Naive thymus-derived CD8-positive, alpha-beta T cell (primary cell): ENCODE measurements around the gene GABRR3. TPM values are rescaled to one million over a fixed set of nuclear protein-coding genes. Genes with fewer than 3 reads are reported as not detected.

Experiments
- ATAC-seq, 2 donors: fragments of 150-1000 bp; cut with Tn5 transposase in 1 of 2; sonication (Bioruptor Pico), chemical (Tn5 transposase) in 1 of 2; 1 replicate in 1 of 2; 2 replicates in 1 of 2; pipeline ENCODE4 v1.10.0; 2021; ENCODE audit warnings: mild to moderate bottlenecking in 2 of 2, moderate library complexity in 2 of 2
- POLR2A ChIA-PET: fragments of 350-600 bp; sonication (Branson Sonifier 250); formaldehyde crosslinking; loops from one replicate; lab custom pipeline; 2021; ENCODE audit warnings: antibody characterized with exemption; lab: Charles Lee
- DNase-seq, 10 donors: peaks; one replicate each; pipeline versions ENCODE4 v3.0.0 to v3.0.0-alpha.2; 2020 to 2022
- H3K27ac Mint-ChIP-seq, 10 donors: one replicate each; pipeline ENCODE4 v1.8.0; 2020 to 2022; ENCODE audit warnings: mild to moderate bottlenecking in 10 of 10, mixed read lengths in 10 of 10, moderate library complexity in 4 of 10, inconsistent platforms in 1 of 10
- H3K27me3 Mint-ChIP-seq, 5 donors: one replicate each; pipeline ENCODE4 v1.8.0; 2021 to 2022; ENCODE audit warnings: mixed read lengths in 5 of 5
- H3K36me3 Mint-ChIP-seq, 3 donors: one replicate each; pipeline ENCODE4 v1.8.0; 2020 to 2022; ENCODE audit warnings: mixed read lengths in 3 of 3, mild to moderate bottlenecking in 2 of 3, inconsistent platforms in 1 of 3
- H3K4me1 Mint-ChIP-seq, 4 donors: one replicate each; pipeline ENCODE4 v1.8.0; 2021 to 2022; ENCODE audit warnings: mixed read lengths in 4 of 4
- H3K4me3 Mint-ChIP-seq, 10 donors: one replicate each; pipeline ENCODE4 v1.8.0; 2020 to 2022; ENCODE audit warnings: mild to moderate bottlenecking in 10 of 10, mixed read lengths in 10 of 10, moderate library complexity in 6 of 10, inconsistent platforms in 1 of 10
- H3K9me3 Mint-ChIP-seq, 9 donors: one replicate each; pipeline ENCODE4 v1.8.0; 2020 to 2022; ENCODE audit warnings: mixed read lengths in 9 of 9, mild to moderate bottlenecking in 3 of 9, inconsistent platforms in 1 of 9, moderate library complexity in 1 of 9
- polyA plus RNA-seq, 3 donors: library from polyadenylated mRNA; unstranded; fragments of 300-500 nt; fragmentation: Illumina TruSeq; gene quantifications; one replicate each; pipeline ENCODE4 v1.2.3, GENCODE V29; 2021
- total RNA-seq, 8 experiments: library from RNA in 2 of 8; stranded (reverse) in 2 of 8; gene quantifications; one replicate each; pipeline ENCODE4 v1.2.3 and lab custom pipeline; 2021 to 2026

GABRR3 gene
- total and polyA plus RNA-seq, 5 experiments from 2014 or later: not detected

DNA sequence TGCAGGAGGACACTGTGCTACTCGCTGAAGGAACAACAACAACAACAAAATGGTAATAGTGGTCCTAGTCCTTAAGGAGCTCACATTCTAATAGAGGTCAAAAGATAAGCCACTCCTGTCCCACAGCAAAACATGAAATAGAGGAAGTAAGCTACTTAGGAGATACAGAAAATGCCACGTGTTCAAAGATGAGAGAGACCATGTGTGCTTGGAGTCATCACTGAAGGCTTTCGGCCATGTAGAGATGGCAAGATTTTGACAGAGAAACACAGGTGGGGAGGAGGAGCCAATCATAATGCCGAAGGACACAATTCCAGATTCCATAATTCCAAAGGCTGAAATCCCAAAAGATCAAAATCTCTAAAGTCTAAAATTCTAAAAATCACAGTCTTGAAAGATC is 38.1 kb downstream of the GABRR3 start:
- Mint-ChIP-seq H3K9me3 (no peaks in the 10 kb centered on the region), H3K27ac (no peak overlapping the region), H3K4me1 (peaks cover 0 to 8% (median 0%) of the 10 kb centered on the region in 4 donors), H3K27me3 (peaks cover 0 to 20% (median 6%) of the 10 kb centered on the region in 5 donors), H3K36me3 (no peaks in the 10 kb centered on the region), H3K4me3 (no peak overlapping the region)
- POLR2A ChIA-PET: no interaction called here
- DNase-seq: no peak
- no peak for ATAC-seq

DNA sequence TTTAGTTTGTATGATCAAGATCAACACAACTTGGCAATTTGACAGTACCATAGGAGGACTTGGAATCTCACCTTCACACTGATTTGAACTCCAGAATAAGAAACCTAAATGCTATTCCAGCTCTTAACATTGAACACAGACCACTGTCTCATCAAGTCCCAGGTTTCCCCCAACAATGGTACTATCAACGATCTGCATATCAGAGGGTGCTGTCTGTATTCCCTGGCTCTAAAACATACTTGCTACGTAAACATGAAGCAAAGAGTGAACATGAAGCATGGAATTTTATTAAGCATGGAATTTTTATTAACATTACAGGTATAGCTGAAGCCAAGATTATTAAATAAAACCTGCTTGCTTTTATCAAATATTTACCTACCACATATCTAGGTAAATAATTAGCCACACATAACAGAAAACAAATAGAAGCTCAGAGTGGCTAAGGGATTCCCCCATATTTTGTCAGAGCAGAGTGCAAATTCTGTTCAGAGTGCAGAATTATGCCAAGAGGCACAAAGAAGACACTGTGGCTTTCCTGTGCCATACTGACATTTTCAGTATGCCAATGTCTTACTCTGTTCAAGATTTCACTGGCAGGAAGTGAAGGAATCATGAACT is 40.7 kb downstream of the GABRR3 start:
- Mint-ChIP-seq H3K27me3 (peaks cover 0 to 20% (median 3%) of the 10 kb centered on the region in 5 donors), H3K4me1 (peaks cover 7 to 29% (median 16%) of the 10 kb centered on the region in 4 donors), H3K4me3 (no peak overlapping the region), H3K9me3 (no peaks in the 10 kb centered on the region), H3K27ac (no peak overlapping the region), H3K36me3 (no peaks in the 10 kb centered on the region)
- POLR2A ChIA-PET: no interaction called here
- ATAC-seq: no peak
- DNase-seq: no peak

DNA sequence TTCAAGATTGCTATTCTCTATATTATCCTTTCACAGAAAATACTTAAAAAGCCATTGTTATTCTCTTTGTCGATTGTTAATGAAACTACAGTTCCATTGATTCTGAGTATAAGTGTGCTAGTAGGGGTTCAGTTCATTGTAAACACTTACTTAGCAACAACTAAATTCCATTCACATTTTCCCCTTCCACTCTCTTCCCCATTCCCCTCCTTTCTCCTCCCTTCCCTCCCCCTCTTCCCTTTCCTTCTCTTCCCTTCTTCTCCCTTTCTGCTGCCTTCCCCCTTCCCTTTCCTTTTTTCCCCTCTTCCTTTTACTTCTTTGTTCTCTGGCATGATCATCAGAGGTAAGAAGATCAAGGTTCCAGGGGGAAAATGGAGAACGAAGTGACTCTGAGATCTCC is 41.6 kb downstream of the GABRR3 start:
- peaks cover 7 to 29% (median 16%) of the 10 kb centered on the region in 4 donors for H3K4me1 Mint-ChIP-seq
- ATAC-seq (no peak), DNase-seq (no peak)
- no peak overlapping the region for H3K27ac Mint-ChIP-seq
- peaks cover 0 to 11% (median 3%) of the 10 kb centered on the region in 5 donors for H3K27me3 Mint-ChIP-seq
- H3K4me3 Mint-ChIP-seq: no peak overlapping the region
- H3K36me3 Mint-ChIP-seq: no peaks in the 10 kb centered on the region
- POLR2A ChIA-PET: no interaction called here
- peaks cover 0 to 4% (median 0%) of the 10 kb centered on the region in 9 donors for H3K9me3 Mint-ChIP-seq

DNA sequence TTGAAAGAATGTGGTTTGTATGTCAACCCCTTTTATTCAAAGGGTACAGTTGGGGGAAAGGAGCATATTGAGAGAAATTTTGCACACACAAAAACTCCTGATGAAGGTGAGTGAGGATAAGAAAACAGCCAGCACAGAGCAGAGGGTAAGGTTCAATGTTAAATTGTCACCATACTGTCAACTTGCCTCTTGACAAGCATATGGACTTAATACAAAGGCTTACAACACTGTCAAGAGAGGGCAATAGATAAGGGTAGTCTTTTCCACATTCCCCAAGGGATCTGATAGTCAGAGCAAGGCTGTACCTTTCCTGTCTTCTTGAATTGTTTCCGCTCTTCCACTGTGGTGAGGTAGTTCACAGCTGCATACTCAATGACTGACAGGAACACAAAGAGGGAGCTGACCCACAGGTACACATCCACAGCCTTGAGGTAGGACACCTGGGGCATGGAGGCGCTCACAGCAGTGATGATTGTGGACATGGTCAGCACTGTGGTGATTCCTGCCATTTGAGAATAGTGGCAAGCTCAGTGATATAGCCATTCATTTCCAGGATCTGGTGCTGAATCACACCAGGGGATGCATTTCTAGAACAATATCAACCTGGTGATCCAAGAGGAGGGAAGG is 42.5 kb downstream of the GABRR3 start:
- Mint-ChIP-seq H3K9me3 (peaks cover 0 to 11% (median 0%) of the 10 kb centered on the region in 9 donors), H3K4me1 (peaks cover 7 to 29% (median 16%) of the 10 kb centered on the region in 4 donors), H3K27me3 (peaks cover 0 to 9% (median 3%) of the 10 kb centered on the region in 5 donors), H3K27ac (peak overlapping the region in 2 of 10 donors; percentile 31 to 33), H3K36me3 (no peaks in the 10 kb centered on the region), H3K4me3 (no peak overlapping the region)
- no peak for ATAC-seq
- POLR2A ChIA-PET: no interaction called here
- no peak for DNase-seq

DNA sequence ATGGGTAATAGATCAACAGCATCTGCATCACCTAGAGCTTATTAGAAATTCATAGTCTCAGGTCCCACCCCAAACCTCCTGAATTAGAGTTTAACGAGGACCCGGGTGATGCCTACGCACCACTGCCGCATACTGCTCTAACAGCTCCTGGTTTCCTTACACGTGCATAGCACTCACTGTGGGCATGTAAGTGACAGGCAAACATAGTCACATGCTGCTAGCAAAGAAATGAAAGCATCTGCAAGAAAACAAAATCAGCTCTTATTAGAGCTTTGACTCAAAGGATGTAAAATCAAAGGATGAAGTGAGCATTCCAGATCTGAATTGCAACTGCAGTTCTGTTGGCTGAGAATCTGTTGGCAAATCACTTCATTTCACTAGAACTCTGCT is 43.8 kb downstream of the GABRR3 start:
- Mint-ChIP-seq H3K27ac (peak overlapping the region in 9 of 10 donors; percentile 5 to 89 (median 81)), H3K4me3 (peak overlapping the region; percentile 55 to 86 (median 71))

DNA sequence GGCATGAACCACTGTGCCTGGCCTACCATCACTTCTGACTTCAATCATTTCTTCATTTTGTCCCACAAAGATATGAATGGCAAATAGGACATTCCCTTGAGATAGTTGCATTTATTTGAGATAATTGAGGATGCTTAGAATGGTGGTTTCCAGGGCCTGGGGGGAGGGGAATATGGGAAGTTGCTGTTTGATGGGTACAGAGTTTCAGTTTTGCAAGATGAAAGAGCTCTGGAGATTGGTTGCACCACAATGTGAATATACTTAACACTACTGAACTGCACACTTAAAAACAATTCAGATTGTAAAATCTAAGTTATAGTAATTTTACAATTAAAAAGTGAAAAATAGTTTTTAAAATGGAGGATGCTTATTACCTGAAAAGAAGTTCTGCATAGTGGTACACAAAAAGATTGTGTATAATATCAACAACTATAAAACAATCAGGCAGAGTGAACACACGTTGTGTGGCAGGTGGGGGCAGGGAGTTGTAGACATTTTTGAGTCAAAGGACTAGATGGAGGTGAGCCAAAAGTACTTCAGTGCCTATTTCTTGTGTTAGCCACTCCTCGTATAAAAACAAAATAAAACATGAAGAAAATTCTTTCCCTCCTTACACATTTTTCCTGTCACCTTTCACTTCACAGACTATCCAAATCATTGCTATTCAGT is 44.4 kb downstream of the GABRR3 start:
- no peaks in the 10 kb centered on the region for H3K36me3 Mint-ChIP-seq
- ATAC-seq: no peak
- POLR2A ChIA-PET: interaction anchor here (0.9 kb wide), 1 partner anchor 26 kb away, joined by 3 read pairs; no protein-coding TSS in a partner anchor
- H3K4me1 Mint-ChIP-seq: peaks cover 7 to 29% (median 16%) of the 10 kb centered on the region in 4 donors
- H3K4me3 Mint-ChIP-seq: peak overlapping the region; percentile 55 to 86 (median 71)
- H3K27ac Mint-ChIP-seq: peak overlapping the region in 9 of 10 donors; percentile 40 to 89 (median 81)
- peaks cover 0 to 11% (median 0%) of the 10 kb centered on the region in 9 donors for H3K9me3 Mint-ChIP-seq
- DNase-seq: no peak
- peaks cover 0 to 2% (median 0%) of the 10 kb centered on the region in 5 donors for H3K27me3 Mint-ChIP-seq

More for the DNA sequence above, 43.8 kb downstream of the GABRR3 start:
- H3K27me3 Mint-ChIP-seq: no peaks in the 10 kb centered on the region
- peak in 4 of 10 donors; percentile 20 to 35 (median 28) for DNase-seq
- peaks cover 0 to 11% (median 0%) of the 10 kb centered on the region in 9 donors for H3K9me3 Mint-ChIP-seq
- H3K36me3 Mint-ChIP-seq: no peaks in the 10 kb centered on the region
- H3K4me1 Mint-ChIP-seq: peaks cover 7 to 29% (median 16%) of the 10 kb centered on the region in 4 donors
- peak; percentile 85 to 89 for ATAC-seq
- POLR2A ChIA-PET: interaction anchor here (0.9 kb wide), 1 partner anchor 27 kb away, joined by 3 read pairs; no protein-coding TSS in a partner anchor

DNA sequence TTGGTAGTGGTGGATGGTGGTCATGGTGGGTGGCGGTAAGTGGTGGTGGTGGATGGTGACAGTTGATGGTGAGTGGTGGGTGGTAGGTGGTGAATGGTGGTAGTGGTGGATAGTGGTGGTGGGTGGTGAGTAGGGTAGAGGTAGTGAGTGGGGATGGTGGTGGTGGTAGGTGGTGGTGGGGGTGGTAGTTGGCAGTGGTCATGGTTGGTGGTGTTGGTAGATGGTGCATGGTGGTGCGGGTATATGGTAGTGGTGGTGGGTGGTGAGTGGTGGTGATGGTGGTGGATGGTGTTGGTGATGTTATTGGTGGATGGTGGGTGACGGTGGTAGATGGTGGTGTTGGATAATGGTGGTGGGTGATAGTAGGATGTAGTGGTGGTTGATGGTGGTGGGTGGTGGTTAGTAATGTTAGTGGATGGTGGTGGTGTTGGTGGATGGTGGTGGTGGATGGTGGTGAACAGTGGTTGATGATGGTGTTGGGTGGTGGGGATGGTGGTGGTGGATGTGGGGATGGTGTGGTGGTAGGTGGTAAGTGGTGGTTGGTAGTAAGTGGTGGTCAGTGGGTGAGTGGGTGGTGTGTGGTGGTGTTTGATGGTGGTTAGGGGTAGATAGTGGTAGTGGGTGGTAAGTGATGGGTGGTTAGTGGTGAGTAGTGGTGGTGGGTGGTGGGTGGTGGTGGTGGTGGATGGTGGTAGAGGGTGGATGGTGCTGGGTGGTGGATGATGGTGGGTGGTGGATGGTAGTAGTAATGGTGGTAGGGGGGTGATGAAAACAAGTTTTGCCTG is 46.1 kb downstream of the GABRR3 start:
- POLR2A ChIA-PET: no interaction called here
- peaks cover 0 to 11% (median 0%) of the 10 kb centered on the region in 9 donors for H3K9me3 Mint-ChIP-seq
- no peak overlapping the region for H3K4me3 Mint-ChIP-seq
- ATAC-seq (no peak), DNase-seq (no peak)
- peaks cover 0 to 3% (median 0%) of the 10 kb centered on the region in 5 donors for H3K27me3 Mint-ChIP-seq
- no peak overlapping the region for H3K27ac Mint-ChIP-seq
- no peaks in the 10 kb centered on the region for H3K36me3 Mint-ChIP-seq
- peaks cover 7 to 29% (median 16%) of the 10 kb centered on the region in 4 donors for H3K4me1 Mint-ChIP-seq

DNA sequence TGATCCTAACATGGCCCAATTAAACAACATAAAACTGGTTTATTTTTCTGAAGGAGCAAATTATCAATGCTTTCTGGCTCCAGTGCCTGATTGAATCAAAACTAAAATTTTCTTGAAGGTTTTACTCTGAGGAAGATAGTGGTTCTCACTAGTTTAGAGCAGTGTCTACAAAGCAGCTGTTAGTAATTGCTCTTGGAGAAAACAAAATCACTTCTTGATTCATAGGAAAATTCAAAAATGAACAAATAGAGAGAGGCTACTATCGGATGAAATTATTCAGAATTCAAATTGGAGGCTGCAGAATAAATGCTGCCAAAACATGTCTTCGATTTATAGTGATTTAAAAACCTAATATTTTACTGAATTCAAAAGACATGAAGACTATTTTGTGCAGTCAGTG is 47.8 kb downstream of the GABRR3 start:
- no peak overlapping the region for H3K4me3 Mint-ChIP-seq
- peaks cover 0 to 3% (median 0%) of the 10 kb centered on the region in 5 donors for H3K27me3 Mint-ChIP-seq
- DNase-seq: no peak
- H3K9me3 Mint-ChIP-seq: peaks cover 0 to 11% (median 0%) of the 10 kb centered on the region in 9 donors
- POLR2A ChIA-PET: no interaction called here
- H3K27ac Mint-ChIP-seq: no peak overlapping the region
- H3K36me3 Mint-ChIP-seq: no peaks in the 10 kb centered on the region
- no peak for ATAC-seq
- peaks cover 7 to 25% (median 16%) of the 10 kb centered on the region in 4 donors for H3K4me1 Mint-ChIP-seq

DNA sequence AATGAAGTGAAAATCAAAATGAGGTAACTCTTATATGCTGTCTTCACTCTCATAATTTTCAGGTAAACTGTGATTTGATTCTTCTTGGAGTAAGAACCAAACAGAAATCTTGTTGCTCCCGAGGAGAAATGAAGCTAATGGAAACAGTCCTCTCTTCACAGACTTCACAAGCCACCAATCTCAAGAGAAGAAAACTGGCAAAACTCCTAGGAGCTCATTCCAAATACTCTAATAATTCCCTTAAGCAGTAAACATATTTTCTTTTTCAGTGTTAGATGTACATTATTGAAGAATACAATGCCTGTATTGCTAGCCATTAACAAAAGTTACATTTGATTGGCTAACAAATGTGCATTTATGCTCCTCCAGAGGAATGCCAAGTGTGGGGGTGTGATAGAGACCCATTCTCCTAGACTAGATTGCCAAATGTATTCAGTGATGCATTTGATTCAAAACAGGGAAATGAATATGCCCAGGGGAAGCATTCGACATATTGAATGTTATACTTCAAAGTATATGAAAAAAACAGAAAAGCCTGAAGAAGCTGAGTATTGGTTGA is 51.1 kb downstream of the GABRR3 start:
- Mint-ChIP-seq H3K9me3 (peaks cover 0 to 11% (median 0%) of the 10 kb centered on the region in 9 donors), H3K4me1 (no peaks in the 10 kb centered on the region), H3K4me3 (no peak overlapping the region), H3K36me3 (no peaks in the 10 kb centered on the region), H3K27ac (no peak overlapping the region), H3K27me3 (peaks cover 0 to 3% (median 0%) of the 10 kb centered on the region in 5 donors)
- DNase-seq (no peak), ATAC-seq (no peak)
- POLR2A ChIA-PET: no interaction called here

DNA sequence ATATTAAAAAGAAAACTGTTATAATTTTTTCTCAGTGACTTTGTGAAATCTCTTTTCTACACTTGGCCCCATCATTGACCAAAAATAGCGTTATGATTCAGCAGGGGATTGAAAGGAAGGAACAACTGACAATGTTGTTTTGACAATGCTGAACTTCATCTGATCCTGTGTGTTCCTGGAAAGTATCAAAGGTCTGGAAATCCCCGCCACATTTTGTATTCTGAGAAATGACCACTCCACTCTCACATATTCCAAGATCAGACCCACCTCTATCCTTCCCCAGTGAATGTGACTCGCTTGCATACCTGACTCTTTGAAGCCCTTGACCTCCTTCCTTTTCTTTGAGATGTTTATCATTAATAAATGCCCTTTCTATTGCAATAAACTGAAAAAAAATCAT is 53.2 kb downstream of the GABRR3 start:
- H3K9me3 Mint-ChIP-seq: no peaks in the 10 kb centered on the region
- DNase-seq (no peak), ATAC-seq (no peak)
- no peak overlapping the region for H3K4me3 Mint-ChIP-seq
- POLR2A ChIA-PET: no interaction called here
- H3K4me1 Mint-ChIP-seq: no peaks in the 10 kb centered on the region
- H3K36me3 Mint-ChIP-seq: no peaks in the 10 kb centered on the region
- H3K27me3 Mint-ChIP-seq: peaks cover 0 to 3% (median 0%) of the 10 kb centered on the region in 5 donors
- H3K27ac Mint-ChIP-seq: no peak overlapping the region

DNA sequence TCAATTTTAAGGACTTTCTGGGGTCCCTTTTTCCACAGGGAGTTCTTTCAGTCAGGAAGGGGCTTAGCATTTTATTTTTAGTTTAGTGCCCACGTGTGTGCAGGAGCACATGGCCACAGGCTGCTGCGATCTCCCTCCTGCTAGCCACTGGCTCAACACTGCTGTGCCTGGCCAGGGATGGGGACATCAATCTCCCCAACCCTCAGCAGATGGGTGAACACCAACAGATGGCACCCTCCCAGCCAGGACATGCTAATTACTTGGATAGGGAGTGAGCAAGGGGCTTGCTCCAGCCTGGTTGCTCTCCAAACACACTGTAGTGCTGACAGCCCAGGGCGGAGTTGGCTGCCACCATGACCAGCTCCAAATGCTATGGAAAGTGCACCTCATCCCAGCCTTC is 55.5 kb downstream of the GABRR3 start:
- Mint-ChIP-seq H3K27ac (no peak overlapping the region), H3K4me3 (no peak overlapping the region), H3K9me3 (no peaks in the 10 kb centered on the region), H3K36me3 (no peaks in the 10 kb centered on the region), H3K27me3 (no peaks in the 10 kb centered on the region), H3K4me1 (peaks cover 0 to 6% (median 4%) of the 10 kb centered on the region in 4 donors)
- DNase-seq (no peak), ATAC-seq (no peak)
- POLR2A ChIA-PET: no interaction called here

DNA sequence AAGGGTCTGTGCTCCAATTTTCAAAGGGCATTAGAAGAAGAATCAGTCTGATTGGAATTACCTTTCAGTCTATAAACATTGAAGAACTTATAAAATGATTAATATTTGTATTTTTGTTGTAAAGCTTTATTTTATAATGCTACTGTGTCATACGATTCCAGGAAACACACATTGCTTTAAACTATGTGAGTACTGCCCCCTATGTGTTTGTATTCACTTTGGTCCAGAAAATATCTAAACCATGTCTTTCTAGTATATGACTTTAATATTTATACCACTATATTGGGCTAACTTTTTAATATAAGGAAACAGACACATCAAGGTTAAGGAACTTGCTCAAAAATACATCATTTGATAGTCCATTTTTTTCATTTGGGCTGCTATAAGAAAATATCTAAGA is 59.6 kb downstream of the GABRR3 start:
- POLR2A ChIA-PET: no interaction called here
- Mint-ChIP-seq H3K4me3 (peak overlapping the region in 1 of 10 donors; percentile 23), H3K9me3 (no peaks in the 10 kb centered on the region), H3K27me3 (no peaks in the 10 kb centered on the region), H3K4me1 (peaks cover 8 to 31% (median 27%) of the 10 kb centered on the region in 4 donors), H3K27ac (no peak overlapping the region), H3K36me3 (no peaks in the 10 kb centered on the region)
- DNase-seq (no peak), ATAC-seq (no peak)
